Peyer's patch (tissue), 4 donors: ENCODE results near the gene PIK3C2A.
"Not testable (repeated sequence)": the region's sequence is repeated elsewhere in the genome, so short reads cannot be mapped to it uniquely, and the experiment has no call there.

Experiments used
- POLR2A ChIP-seq, 2 donors: fragments of 450-650 bp; IDR thresholded peaks; one replicate each; pipeline ENCODE4 v1.5.1; 2017; ENCODE audit warnings: antibody characterized with exemption in 2 of 2, mild to moderate bottlenecking in 2 of 2, moderate library complexity in 2 of 2
- TF ChIP-seq, protein P1 (sequence below), 6 experiments: fragments of 450-650 bp in 4 of 6; fragments of 200-600 bp in 2 of 6; sonication (generic) in 1 of 6; IDR thresholded peaks; one replicate each; pipeline ENCODE4 v1.5.1; 2017 to 2019; ENCODE audit warnings: antibody characterized with exemption in 6 of 6, mild to moderate bottlenecking in 3 of 6, moderate library complexity in 1 of 6

DNA sequence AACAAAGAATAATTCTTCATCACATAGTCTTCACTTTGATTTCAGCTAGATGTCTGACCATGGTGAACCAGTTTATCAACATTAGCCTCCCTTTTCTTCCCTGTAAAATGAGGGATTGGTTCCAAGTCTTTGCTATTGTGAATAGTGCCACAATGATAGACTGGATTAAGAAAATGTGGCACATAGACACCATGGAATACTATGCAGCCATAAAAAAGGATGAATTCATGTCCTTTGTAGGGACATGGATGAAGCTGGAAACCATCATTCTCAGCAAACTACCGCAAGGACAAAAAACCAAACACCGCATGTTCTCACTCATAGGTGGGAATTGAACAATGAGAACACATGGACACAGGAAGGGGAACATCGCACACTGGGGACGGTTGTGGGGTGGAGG is 35.2 kb upstream of the PIK3C2A start:
- TF ChIP-seq, protein P1, sequence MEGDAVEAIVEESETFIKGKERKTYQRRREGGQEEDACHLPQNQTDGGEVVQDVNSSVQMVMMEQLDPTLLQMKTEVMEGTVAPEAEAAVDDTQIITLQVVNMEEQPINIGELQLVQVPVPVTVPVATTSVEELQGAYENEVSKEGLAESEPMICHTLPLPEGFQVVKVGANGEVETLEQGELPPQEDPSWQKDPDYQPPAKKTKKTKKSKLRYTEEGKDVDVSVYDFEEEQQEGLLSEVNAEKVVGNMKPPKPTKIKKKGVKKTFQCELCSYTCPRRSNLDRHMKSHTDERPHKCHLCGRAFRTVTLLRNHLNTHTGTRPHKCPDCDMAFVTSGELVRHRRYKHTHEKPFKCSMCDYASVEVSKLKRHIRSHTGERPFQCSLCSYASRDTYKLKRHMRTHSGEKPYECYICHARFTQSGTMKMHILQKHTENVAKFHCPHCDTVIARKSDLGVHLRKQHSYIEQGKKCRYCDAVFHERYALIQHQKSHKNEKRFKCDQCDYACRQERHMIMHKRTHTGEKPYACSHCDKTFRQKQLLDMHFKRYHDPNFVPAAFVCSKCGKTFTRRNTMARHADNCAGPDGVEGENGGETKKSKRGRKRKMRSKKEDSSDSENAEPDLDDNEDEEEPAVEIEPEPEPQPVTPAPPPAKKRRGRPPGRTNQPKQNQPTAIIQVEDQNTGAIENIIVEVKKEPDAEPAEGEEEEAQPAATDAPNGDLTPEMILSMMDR (IDR thresholded peaks at IDR 0.05) = not testable (repeated sequence)
- TF ChIP-seq POLR2A (IDR thresholded peaks at IDR 0.05) = not testable (repeated sequence)
